GM21390 (cell line): ENCODE results near the gene SLC4A7.

ENCODE experiments used
- ATAC-seq: cut with Tn5 transposase; IDR thresholded peaks from one replicate; pipeline ENCODE4 v1.9.1; 2021; ENCODE audit not compliant: unreplicated experiment

Gene SLC4A7

DNA sequence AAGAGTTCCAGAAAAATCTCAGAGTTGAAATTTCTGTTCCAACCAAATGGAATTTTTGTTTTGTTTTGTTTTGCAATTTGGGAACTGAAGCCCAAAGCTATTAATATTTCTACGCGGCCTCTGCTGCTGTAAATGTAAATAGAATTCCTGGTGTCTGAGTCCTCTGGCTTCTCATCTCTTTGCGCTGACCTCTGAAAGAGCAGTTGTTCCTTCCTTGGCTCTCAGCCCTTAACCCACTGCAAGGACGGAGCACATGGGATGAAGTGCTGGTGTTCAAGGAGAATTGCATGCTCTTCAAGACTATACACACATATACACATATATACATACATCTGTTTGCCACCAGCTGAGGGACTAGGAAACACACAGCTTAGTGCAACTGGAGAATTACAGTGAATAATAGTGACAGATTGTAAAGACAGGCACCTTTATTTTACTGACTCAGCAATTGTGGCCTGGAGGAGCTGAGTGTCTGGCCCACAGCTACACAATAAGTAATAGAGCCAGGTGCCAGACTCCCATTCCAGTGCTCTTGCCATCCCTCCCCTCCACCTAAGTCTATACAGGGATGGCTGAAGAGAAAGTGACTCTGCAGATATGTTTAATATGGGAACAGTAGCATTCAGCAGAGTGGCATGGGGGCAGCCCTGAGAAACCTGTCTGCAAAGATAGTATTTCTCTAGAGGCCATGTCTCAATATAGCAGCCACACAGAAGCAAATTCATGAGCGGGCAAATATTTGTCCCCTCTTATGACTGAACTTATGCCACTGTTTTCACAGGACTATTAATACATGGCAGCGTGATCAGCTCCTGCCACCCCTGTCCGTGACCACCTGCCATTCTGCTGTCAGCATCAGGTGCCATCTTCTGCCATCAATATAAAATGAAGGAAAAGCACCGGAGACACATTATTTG is 157.3 kb downstream of the SLC4A7 start:
- ATAC-seq, result no peak

GRCh38 chr3:27326202-27326601 is 158.0 kb downstream of the SLC4A7 start:
- ATAC-seq, result no peak

DNA sequence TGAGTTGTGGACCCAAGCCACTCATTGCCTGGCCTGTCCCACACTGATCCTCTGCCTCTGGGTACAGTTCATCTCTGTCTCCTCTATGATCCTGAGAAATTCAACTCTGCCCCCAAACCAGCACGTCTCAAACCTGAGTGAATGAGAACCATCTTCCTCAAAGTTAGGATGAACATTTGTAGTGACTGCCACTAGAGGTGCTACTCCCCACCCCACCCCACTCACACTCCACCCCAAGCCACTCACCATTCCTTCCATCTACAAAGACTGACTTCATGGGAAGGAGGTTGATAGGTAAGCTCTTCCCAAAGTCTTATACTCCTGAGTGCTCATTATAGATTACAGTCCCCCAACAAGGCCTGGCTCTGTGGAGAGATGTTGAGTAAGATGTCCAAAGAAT is 158.8 kb downstream of the SLC4A7 start:
- ATAC-seq, result no peak

DNA sequence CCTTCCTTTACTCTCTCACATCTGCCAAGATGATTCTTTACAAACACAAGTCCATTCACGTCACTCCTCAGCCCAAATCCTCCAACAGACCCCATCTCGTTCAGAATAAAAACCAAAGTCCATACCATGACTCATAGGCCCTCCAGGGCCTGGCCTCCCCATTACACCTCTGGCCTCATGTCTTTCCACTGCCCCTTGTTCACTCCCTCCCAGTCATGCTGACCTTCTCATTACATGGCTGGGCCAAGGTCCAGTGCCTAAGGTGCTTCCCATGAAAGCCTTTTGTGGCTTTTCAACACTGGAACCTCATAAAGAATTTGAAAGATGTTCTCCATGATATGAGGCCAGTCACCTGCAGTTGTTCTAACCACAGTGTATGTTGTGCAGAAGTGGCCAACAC is 159.5 kb downstream of the SLC4A7 start:
- ATAC-seq, result no peak

DNA sequence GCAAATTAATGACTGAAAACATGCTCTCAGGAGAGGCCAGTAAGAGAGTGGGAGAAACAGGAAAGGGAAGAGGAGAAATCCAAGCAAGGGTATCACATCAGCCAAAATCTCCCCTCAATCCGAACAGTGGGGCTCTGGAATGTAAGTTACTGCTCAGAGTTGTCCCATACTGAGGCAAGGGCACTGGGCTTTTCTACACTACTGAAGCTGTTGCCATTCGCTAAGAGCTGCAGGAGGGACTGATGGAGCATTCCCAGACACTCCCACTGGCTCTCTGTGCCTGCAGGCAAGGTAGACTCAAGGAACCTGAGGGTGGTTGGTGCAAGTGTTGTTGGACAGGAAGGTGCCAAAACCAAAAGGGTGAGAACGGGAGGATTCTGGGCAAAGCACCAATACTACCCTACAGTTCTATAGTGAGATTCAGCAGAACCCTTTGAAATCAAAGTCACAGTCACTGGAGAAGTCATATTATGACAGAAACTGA is 161.1 kb downstream of the SLC4A7 start:
- no peak for ATAC-seq
